Measurements from ENCODE around the gene TCEAL4. TPM values are rescaled to one million over a fixed set of nuclear protein-coding genes. Genes with fewer than 3 reads are reported as not detected.

The TCEAL4 gene
- total and polyA plus RNA-seq, 8 donors: 5.8 to 247 (median 169) TPM

- peak; percentile 57 to 84 for DNase-seq
- H3K27me3 ChIP-seq: peaks cover 0 to 12% (median 0%) of the 10 kb centered on the region in 3 donors
- H3K36me3 ChIP-seq: no peaks in the 10 kb centered on the region
- TF ChIP-seq EP300 (IDR thresholded peaks at IDR 0.05) (no peak), POLR2AphosphoS5 (IDR thresholded peaks at IDR 0.05) (peak in 2 of 3 donors; percentile 47 to 59), POLR2A (IDR thresholded peaks at IDR 0.05) (no peak)
- intact Hi-C loops (cut with DNase I; ENCODE audit: low total_unique reads): no loop called here
- peaks cover 0 to 6% (median 0%) of the 10 kb centered on the region in 4 donors for H3K4me1 ChIP-seq
- H3K4me3 ChIP-seq: peak within 1 kb of the TSS; percentile 58 to 70 (median 60)
- WGBS, 5 donors: 0 to 19% (median 8%) methylated on average over 11 to 59 of the region's 59 CpGs
- H3K9me3 ChIP-seq: no peaks in the 10 kb centered on the region
- H3K27ac ChIP-seq: peak within 1 kb of the TSS; percentile 89 to 92 (median 91)
Observed at GRCh38 chrX:103607364-103608305, 22.3 kb downstream of the TCEAL4 start, which contains the start of gene TCEAL3. Gene TCEAL3 (plus strand): TSS chrX:103607963. CDS start chrX:103609065, 1,102 bp downstream.

DNA sequence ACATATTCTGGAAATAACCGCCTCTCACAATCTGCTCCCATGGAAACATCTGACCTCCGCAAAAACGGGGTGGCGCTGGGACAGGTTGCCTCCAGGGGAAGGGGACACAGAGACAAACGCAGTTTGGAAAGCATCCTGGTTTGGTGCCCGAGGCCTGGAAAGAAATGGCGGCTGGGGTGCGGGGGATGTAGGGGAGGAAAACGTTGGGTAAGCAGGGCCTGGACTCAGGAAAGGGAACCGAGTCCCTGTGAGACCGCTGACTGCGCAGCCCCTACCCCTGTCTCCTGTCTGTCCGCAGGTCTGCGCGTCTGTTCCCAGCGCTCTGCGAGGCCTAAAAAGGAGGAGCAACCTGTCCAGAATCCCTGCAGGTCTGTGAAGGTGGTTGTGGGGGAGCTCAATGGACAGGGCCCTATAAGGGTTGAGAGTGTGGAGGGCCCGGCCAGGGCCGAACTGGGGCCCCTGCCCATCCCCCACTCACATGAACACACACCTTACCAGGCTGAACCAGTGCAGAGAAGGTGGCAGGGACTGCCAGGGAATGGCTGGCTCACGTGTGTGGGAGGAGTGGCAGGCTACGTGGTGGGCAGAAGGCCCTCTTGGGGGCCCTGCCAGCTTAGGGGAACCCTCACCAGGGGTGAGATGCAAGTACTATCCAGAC lies 23.1 kb downstream of the TCEAL4 start:
- DNase-seq: peak in 1 of 2 donors; percentile 35
- Histone ChIP-seq H3K4me3 (peak overlapping the region; percentile 58 to 70 (median 60)), H3K4me1 (peaks cover 0 to 6% (median 0%) of the 10 kb centered on the region in 4 donors), H3K27me3 (peaks cover 0 to 12% (median 0%) of the 10 kb centered on the region in 3 donors), H3K9me3 (no peaks in the 10 kb centered on the region), H3K27ac (peak overlapping the region; percentile 89 to 92 (median 91)), H3K36me3 (no peaks in the 10 kb centered on the region)
- 9 to 22% (median 21%) methylated on average over 7 to 21 of the region's 21 CpGs for WGBS, 5 donors
- intact Hi-C loops (cut with DNase I; ENCODE audit: low total_unique reads): no loop called here
- no peak for TF ChIP-seq EP300 (IDR thresholded peaks at IDR 0.05)
- TF ChIP-seq POLR2A (IDR thresholded peaks at IDR 0.05): no peak
- TF ChIP-seq, protein P1, sequence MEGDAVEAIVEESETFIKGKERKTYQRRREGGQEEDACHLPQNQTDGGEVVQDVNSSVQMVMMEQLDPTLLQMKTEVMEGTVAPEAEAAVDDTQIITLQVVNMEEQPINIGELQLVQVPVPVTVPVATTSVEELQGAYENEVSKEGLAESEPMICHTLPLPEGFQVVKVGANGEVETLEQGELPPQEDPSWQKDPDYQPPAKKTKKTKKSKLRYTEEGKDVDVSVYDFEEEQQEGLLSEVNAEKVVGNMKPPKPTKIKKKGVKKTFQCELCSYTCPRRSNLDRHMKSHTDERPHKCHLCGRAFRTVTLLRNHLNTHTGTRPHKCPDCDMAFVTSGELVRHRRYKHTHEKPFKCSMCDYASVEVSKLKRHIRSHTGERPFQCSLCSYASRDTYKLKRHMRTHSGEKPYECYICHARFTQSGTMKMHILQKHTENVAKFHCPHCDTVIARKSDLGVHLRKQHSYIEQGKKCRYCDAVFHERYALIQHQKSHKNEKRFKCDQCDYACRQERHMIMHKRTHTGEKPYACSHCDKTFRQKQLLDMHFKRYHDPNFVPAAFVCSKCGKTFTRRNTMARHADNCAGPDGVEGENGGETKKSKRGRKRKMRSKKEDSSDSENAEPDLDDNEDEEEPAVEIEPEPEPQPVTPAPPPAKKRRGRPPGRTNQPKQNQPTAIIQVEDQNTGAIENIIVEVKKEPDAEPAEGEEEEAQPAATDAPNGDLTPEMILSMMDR (IDR thresholded peaks at IDR 0.05): no peak
- no peak for TF ChIP-seq POLR2AphosphoS5 (IDR thresholded peaks at IDR 0.05)

GRCh38 chrX:103610282-103610681 lies 25.0 kb downstream of the TCEAL4 start:
- H3K4me1 ChIP-seq: peaks cover 0 to 6% (median 0%) of the 10 kb centered on the region in 4 donors
- TF ChIP-seq POLR2AphosphoS5 (IDR thresholded peaks at IDR 0.05): no peak
- TF ChIP-seq EP300 (IDR thresholded peaks at IDR 0.05): no peak
- TF ChIP-seq, protein P1 (IDR thresholded peaks at IDR 0.05): no peak
- no peak for TF ChIP-seq POLR2A (IDR thresholded peaks at IDR 0.05)
- no peak overlapping the region for H3K4me3 ChIP-seq
- WGBS, 5 donors: 53 to 83% (median 76%) methylated on average over 1 of the region's 1 CpG
- H3K9me3 ChIP-seq: no peaks in the 10 kb centered on the region
- DNase-seq: no peak
- H3K36me3 ChIP-seq: no peaks in the 10 kb centered on the region
- no peak overlapping the region for H3K27ac ChIP-seq
- intact Hi-C loops (cut with DNase I; ENCODE audit: low total_unique reads): no loop called here
- peaks cover 0 to 12% (median 0%) of the 10 kb centered on the region in 3 donors for H3K27me3 ChIP-seq

GRCh38 chrX:103613362-103613890 lies 28.1 kb downstream of the TCEAL4 start:
- no peak for DNase-seq
- H3K27ac ChIP-seq: no peak overlapping the region
- no peaks in the 10 kb centered on the region for H3K9me3 ChIP-seq
- no peaks in the 10 kb centered on the region for H3K36me3 ChIP-seq
- TF ChIP-seq EP300 (IDR thresholded peaks at IDR 0.05) (no peak), POLR2AphosphoS5 (IDR thresholded peaks at IDR 0.05) (no peak), POLR2A (IDR thresholded peaks at IDR 0.05) (no peak)
- TF ChIP-seq, protein P1 (IDR thresholded peaks at IDR 0.05): no peak
- intact Hi-C loops (cut with DNase I; ENCODE audit: low total_unique reads): no loop called here
- peaks cover 0 to 3% (median 0%) of the 10 kb centered on the region in 3 donors for H3K27me3 ChIP-seq
- no peaks in the 10 kb centered on the region for H3K4me1 ChIP-seq
- H3K4me3 ChIP-seq: no peak overlapping the region
- 48 to 92% (median 77%) methylated on average over 1 of the region's 1 CpG for WGBS, 5 donors
